ENCODE measurements around the gene RITA1.

- TF ChIP-seq CTCF (conservative IDR thresholded peaks at IDR 0.05; ENCODE audit: low read depth, low read length) (no peak), EZH2 (IDR thresholded peaks at IDR 0.05; ENCODE audit: low read length, unreplicated experiment) (no peak)
Measured at GRCh38 chr12:113207613-113208040, 22.1 kb downstream of the RITA1 start.

Data from PC-3 (cell line).